ENCODE data around the gene FN1.

Gene FN1

GRCh38 chr2:215417400-215417951 is 18.4 kb downstream of the FN1 start:
- Histone ChIP-seq H3K9me3 (ENCODE audit: insufficient read depth, low read depth, low read length) (no peaks in the 10 kb centered on the region), H3K36me3 (ENCODE audit: insufficient read depth, low read length) (no peaks in the 10 kb centered on the region), H3K27me3 (ENCODE audit: insufficient read depth, low read length, poor library complexity, severe bottlenecking) (no peaks in the 10 kb centered on the region), H3K79me2 (ENCODE audit: insufficient read depth, low read length) (no peaks in the 10 kb centered on the region), H3K9ac (ENCODE audit: low read depth, low read length, poor library complexity, severe bottlenecking) (no peak overlapping the region), H2AFZ (ENCODE audit: low read length) (no peak overlapping the region), H3K4me2 (ENCODE audit: low read depth, low read length, poor library complexity, severe bottlenecking) (no peak overlapping the region), H4K20me1 (ENCODE audit: insufficient read depth, low read length, poor library complexity, severe bottlenecking) (no peaks in the 10 kb centered on the region), H3K9me2 (replicated peaks; ENCODE audit: low read depth, low read length) (no peaks in the 10 kb centered on the region), H3K4me1 (ENCODE audit: insufficient read depth, low read length, poor library complexity, severe bottlenecking) (no peaks in the 10 kb centered on the region), H3F3A (ENCODE audit: low read depth) (no peaks in the 10 kb centered on the region), H3K4me3 (ENCODE audit: low read length, poor library complexity, severe bottlenecking) (no peak overlapping the region)
- TF ChIP-seq EZH2phosphoT487 (IDR thresholded peaks at IDR 0.05; ENCODE audit: borderline replicate concordance) (no peak), CTCF (conservative IDR thresholded peaks at IDR 0.05; ENCODE audit: low read length) (no peak)

GRCh38 chr2:215416656-215417055 is 19.2 kb downstream of the FN1 start:
- no peak for TF ChIP-seq EZH2phosphoT487 (IDR thresholded peaks at IDR 0.05; ENCODE audit: borderline replicate concordance)
- Histone ChIP-seq H2AFZ (ENCODE audit: low read length) (no peak overlapping the region), H3K9ac (ENCODE audit: low read depth, low read length, poor library complexity, severe bottlenecking) (no peak overlapping the region), H3K4me1 (ENCODE audit: insufficient read depth, low read length, poor library complexity, severe bottlenecking) (no peaks in the 10 kb centered on the region), H3K4me3 (ENCODE audit: low read length, poor library complexity, severe bottlenecking) (no peak overlapping the region), H3K27me3 (ENCODE audit: insufficient read depth, low read length, poor library complexity, severe bottlenecking) (no peaks in the 10 kb centered on the region), H3K4me2 (ENCODE audit: low read depth, low read length, poor library complexity, severe bottlenecking) (no peak overlapping the region), H3K36me3 (ENCODE audit: insufficient read depth, low read length) (no peaks in the 10 kb centered on the region), H3K9me2 (replicated peaks; ENCODE audit: low read depth, low read length) (no peaks in the 10 kb centered on the region), H3K9me3 (ENCODE audit: insufficient read depth, low read depth, low read length) (no peaks in the 10 kb centered on the region), H3F3A (ENCODE audit: low read depth) (no peaks in the 10 kb centered on the region), H4K20me1 (ENCODE audit: insufficient read depth, low read length, poor library complexity, severe bottlenecking) (no peaks in the 10 kb centered on the region), H3K79me2 (ENCODE audit: insufficient read depth, low read length) (no peaks in the 10 kb centered on the region)

GRCh38 chr2:215415820-215416577 is 19.9 kb downstream of the FN1 start:
- Histone ChIP-seq H3K4me1 (ENCODE audit: insufficient read depth, low read length, poor library complexity, severe bottlenecking) (no peaks in the 10 kb centered on the region), H3K9ac (ENCODE audit: low read depth, low read length, poor library complexity, severe bottlenecking) (no peak overlapping the region), H2AFZ (ENCODE audit: low read length) (no peak overlapping the region), H3K4me3 (ENCODE audit: low read length, poor library complexity, severe bottlenecking) (no peak overlapping the region), H4K20me1 (ENCODE audit: insufficient read depth, low read length, poor library complexity, severe bottlenecking) (no peaks in the 10 kb centered on the region), H3K27me3 (ENCODE audit: insufficient read depth, low read length, poor library complexity, severe bottlenecking) (no peaks in the 10 kb centered on the region), H3K79me2 (ENCODE audit: insufficient read depth, low read length) (no peaks in the 10 kb centered on the region), H3K9me2 (replicated peaks; ENCODE audit: low read depth, low read length) (no peaks in the 10 kb centered on the region), H3K9me3 (ENCODE audit: insufficient read depth, low read depth, low read length) (no peaks in the 10 kb centered on the region), H3K4me2 (ENCODE audit: low read depth, low read length, poor library complexity, severe bottlenecking) (no peak overlapping the region), H3K36me3 (ENCODE audit: insufficient read depth, low read length) (no peaks in the 10 kb centered on the region), H3F3A (ENCODE audit: low read depth) (no peaks in the 10 kb centered on the region)
- TF ChIP-seq CTCF (conservative IDR thresholded peaks at IDR 0.05; ENCODE audit: low read length) (no peak), EZH2phosphoT487 (IDR thresholded peaks at IDR 0.05; ENCODE audit: borderline replicate concordance) (no peak)
